ENCODE measurements around the gene PTPRM.

- TF ChIP-seq ZNF274 (IDR thresholded peaks at IDR 0.05; ENCODE audit: low read depth, low read length) (no peak), YY1 (IDR thresholded peaks at IDR 0.05; ENCODE audit: insufficient read depth, insufficient read length) (no peak), SUZ12 (IDR thresholded peaks at IDR 0.05; ENCODE audit: extremely low read depth, insufficient read depth, insufficient read length) (no peak)
These were observed 32.9 kb downstream of the PTPRM start for GRCh38 chr18:7600036-7600435.
